Activated B cell treated with CpG ODN at 0.5 μM for 24 hours (primary cell): Measurements from ENCODE around the gene TBC1D8. TPM values are rescaled to one million over a fixed set of nuclear protein-coding genes. Genes with fewer than 3 reads are reported as not detected.

ENCODE experiments used
- ATAC-seq: fragments of 200-7000 bp; cut with Tn5 transposase; one replicate; pipeline ENCODE4 v1.10.0; 2021; ENCODE audit warnings: low read depth, mild to moderate bottlenecking, moderate library complexity
- CTCF ChIA-PET: fragments of 350-600 bp; sonication (Branson Sonifier 250); formaldehyde crosslinking; loops from one replicate; lab custom pipeline; 2021; ENCODE audit warnings: antibody characterized with exemption; lab: Charles Lee
- POLR2A ChIA-PET: fragments of 350-600 bp; sonication (Branson Sonifier 250); formaldehyde crosslinking; loops from one replicate; lab custom pipeline; 2021; ENCODE audit warnings: antibody characterized with exemption; lab: Charles Lee
- DNase-seq: peaks from one replicate; pipeline ENCODE4 v3.0.0; 2022
- H3K27ac Mint-ChIP-seq: one replicate; pipeline ENCODE4 v1.8.0; 2020; ENCODE audit warnings: mixed read lengths
- H3K27me3 Mint-ChIP-seq: one replicate; pipeline ENCODE4 v1.8.0; 2021; ENCODE audit warnings: mixed read lengths
- H3K36me3 Mint-ChIP-seq: one replicate; pipeline ENCODE4 v1.8.0; 2021; ENCODE audit warnings: low read depth, mixed read lengths
- H3K4me1 Mint-ChIP-seq: one replicate; pipeline ENCODE4 v1.8.0; 2021; ENCODE audit warnings: mixed read lengths
- H3K4me3 Mint-ChIP-seq: one replicate; pipeline ENCODE4 v1.8.0; 2020; ENCODE audit warnings: mild to moderate bottlenecking, mixed read lengths
- H3K9me3 Mint-ChIP-seq: one replicate; pipeline ENCODE4 v1.8.0; 2020; ENCODE audit warnings: mixed read lengths
- CTCF ChIP-seq: fragments of 200-600 bp; IDR thresholded peaks from one replicate; pipeline ENCODE4 v1.8.0; 2022; ENCODE audit warnings: antibody characterized with exemption, mild to moderate bottlenecking
- intact Hi-C: fragments of 100-400 bp; cut with micrococcal nuclease; formaldehyde crosslinking; loops from one replicate; pipeline ENCODE4 v1.15.1; 2024
- total RNA-seq: library from RNA; stranded (reverse); gene quantifications from 2 replicates; pipeline ENCODE4 v1.2.3, GENCODE V29; 2022

TBC1D8 gene
- total RNA-seq, 1 donor from 2014 or later: 4.7 TPM

GRCh38 chr2:101109451-101110118, 41.6 kb downstream of the TBC1D8 start:
- H3K27me3 Mint-ChIP-seq: no peaks in the 10 kb centered on the region
- intact Hi-C loops: no loop called here
- H3K36me3 Mint-ChIP-seq: no peaks in the 10 kb centered on the region
- no peak overlapping the region for H3K4me3 Mint-ChIP-seq
- H3K4me1 Mint-ChIP-seq: peaks cover 10% of the 10 kb centered on the region
- CTCF ChIA-PET: no interaction called here
- ATAC-seq: no peak
- POLR2A ChIA-PET: no interaction called here
- H3K27ac Mint-ChIP-seq: no peak overlapping the region
- no peaks in the 10 kb centered on the region for H3K9me3 Mint-ChIP-seq
- DNase-seq: no peak
- no peak for TF ChIP-seq CTCF

- intact Hi-C loops: no loop called here
- CTCF ChIA-PET: no interaction called here
- Mint-ChIP-seq H3K36me3 (no peaks in the 10 kb centered on the region), H3K9me3 (no peaks in the 10 kb centered on the region), H3K4me1 (peaks cover 7% of the 10 kb centered on the region), H3K27me3 (no peaks in the 10 kb centered on the region), H3K4me3 (no peak overlapping the region), H3K27ac (no peak overlapping the region)
- ATAC-seq: no peak
- no peak for TF ChIP-seq CTCF
- no peak for DNase-seq
- POLR2A ChIA-PET: no interaction called here
Measured at GRCh38 chr2:101108357-101108756, 42.8 kb downstream of the TBC1D8 start.

- Mint-ChIP-seq H3K36me3 (no peaks in the 10 kb centered on the region), H3K27ac (no peak overlapping the region), H3K4me1 (no peaks in the 10 kb centered on the region), H3K27me3 (no peaks in the 10 kb centered on the region), H3K4me3 (no peak overlapping the region), H3K9me3 (peaks cover 8% of the 10 kb centered on the region)
- intact Hi-C loops: no loop called here
- POLR2A ChIA-PET: no interaction called here
- CTCF ChIA-PET: no interaction called here
- TF ChIP-seq CTCF: no peak
- ATAC-seq: no peak
- no peak for DNase-seq
Measured at GRCh38 chr2:101107241-101107640, 43.9 kb downstream of the TBC1D8 start.

- H3K4me1 Mint-ChIP-seq: no peaks in the 10 kb centered on the region
- ATAC-seq: no peak
- no peak for DNase-seq
- no peak for TF ChIP-seq CTCF
- no peaks in the 10 kb centered on the region for H3K36me3 Mint-ChIP-seq
- H3K27me3 Mint-ChIP-seq: no peaks in the 10 kb centered on the region
- H3K9me3 Mint-ChIP-seq: peaks cover 9% of the 10 kb centered on the region
- intact Hi-C loops: no loop called here
- ChIA-PET POLR2A (no interaction called here), CTCF (no interaction called here)
- no peak overlapping the region for H3K4me3 Mint-ChIP-seq
- no peak overlapping the region for H3K27ac Mint-ChIP-seq
Measured at GRCh38 chr2:101106453-101107181, 44.6 kb downstream of the TBC1D8 start.

- Mint-ChIP-seq H3K4me1 (no peaks in the 10 kb centered on the region), H3K4me3 (no peak overlapping the region), H3K9me3 (peaks cover 16% of the 10 kb centered on the region), H3K36me3 (no peaks in the 10 kb centered on the region), H3K27ac (no peak overlapping the region), H3K27me3 (no peaks in the 10 kb centered on the region)
- ATAC-seq (no peak), DNase-seq (no peak)
- TF ChIP-seq CTCF: no peak
- CTCF ChIA-PET: no interaction called here
- intact Hi-C loops: no loop called here
- POLR2A ChIA-PET: no interaction called here
Measured at GRCh38 chr2:101105654-101106053, 45.5 kb downstream of the TBC1D8 start.
